ENCODE measurements around the gene CCDC13. TPM values are rescaled to one million over a fixed set of nuclear protein-coding genes. Genes with fewer than 3 reads are reported as not detected.
"Not testable (repeated sequence)": the region's sequence is repeated elsewhere in the genome, so short reads cannot be mapped to it uniquely, and the experiment has no call there.

CCDC13 gene, protein sequence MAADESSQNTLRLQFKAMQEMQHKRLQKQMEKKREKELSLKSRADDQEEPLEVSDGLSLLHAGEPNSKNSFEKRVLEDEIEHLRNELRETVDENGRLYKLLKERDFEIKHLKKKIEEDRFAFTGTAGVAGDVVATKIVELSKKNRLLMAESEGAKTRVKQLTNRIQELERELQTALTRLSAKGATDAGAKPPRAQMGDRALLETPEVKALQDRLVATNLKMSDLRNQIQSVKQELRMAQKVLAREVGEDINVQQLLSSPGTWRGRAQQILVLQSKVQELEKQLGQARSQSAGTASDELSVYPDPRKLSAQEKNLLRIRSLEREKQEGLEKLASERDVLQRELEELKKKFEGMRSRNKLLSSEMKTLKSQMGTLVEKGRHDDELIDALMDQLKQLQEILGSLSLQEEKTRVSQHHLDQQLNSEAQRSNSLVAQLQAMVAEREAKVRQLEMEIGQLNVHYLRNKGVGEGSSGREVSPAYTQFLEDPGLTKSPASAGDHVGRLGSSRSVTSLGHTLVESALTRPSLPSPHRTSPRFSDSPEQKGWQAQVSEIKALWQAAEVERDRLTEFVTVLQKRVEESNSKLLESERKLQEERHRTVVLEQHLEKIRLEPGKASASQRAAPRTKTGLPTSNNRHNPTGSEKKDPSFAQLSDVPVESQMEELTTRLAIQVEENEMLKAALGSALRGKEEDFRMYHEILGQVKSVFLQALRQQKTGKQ
- 0.24 TPM for total RNA-seq
- long read RNA-seq, partial matches to known transcripts = 1 of 1 reads
- long read RNA-seq, other reads (novel, unspliced or antisense) = 0 of 1 reads

GRCh38 chr3:42772670-42773408, at the start of gene CCDC13:
CCDC13 (minus strand) TSS chr3:42773253; CDS start chr3:42758345, 14,908 bp downstream.
- intact Hi-C loops (cut with DNase I) = no loop called here
- peak; percentile 99 for DNase-seq
- peak; percentile 96 for ATAC-seq (ENCODE audit: poor library complexity)

DNA sequence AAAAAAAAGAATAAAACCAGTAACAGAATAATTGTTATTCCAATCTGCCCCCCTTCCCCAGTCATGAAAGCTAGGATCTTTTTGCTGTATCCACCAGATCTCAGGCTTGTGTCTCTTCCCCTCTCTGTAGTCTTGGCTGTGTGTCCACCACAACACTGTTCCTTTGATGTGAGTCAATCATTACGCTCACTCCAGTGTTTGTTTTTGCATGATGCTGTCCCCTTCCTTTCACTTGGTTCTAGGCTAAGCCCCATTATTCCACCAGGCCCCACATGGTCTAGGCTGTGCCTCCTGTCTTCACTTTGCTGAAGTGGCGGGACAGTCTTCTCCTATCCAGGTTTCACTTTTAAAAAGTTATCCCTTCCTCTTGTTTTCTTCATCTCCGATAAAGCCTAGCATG, 49.8 kb upstream of the CCDC13 start:
- ATAC-seq (ENCODE audit: poor library complexity) = no peak
- no peak for DNase-seq
- intact Hi-C loops (cut with DNase I) = no loop called here

DNA sequence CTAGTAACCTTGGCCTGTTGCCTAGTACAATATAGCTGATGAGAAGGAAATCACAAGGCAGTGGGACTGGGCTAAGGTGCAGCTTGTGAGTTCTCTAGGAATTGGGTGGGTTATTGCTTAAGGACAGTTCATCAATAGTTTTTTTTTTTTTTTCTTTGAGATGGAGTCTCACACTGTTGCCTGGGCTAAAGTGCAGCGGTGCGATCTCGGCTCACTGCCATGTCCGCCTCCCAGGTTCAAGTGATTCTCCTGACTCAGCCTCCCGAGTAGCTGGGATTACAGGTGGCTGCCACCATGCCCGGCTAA, 47.6 kb upstream of the CCDC13 start:
- DNase-seq = no peak
- intact Hi-C loops (cut with DNase I) = no loop called here
- no peak for ATAC-seq (ENCODE audit: poor library complexity)

GRCh38 chr3:42819351-42819965, 46.4 kb upstream of the CCDC13 start:
- DNase-seq = no peak
- intact Hi-C loops (cut with DNase I) = no loop called here
- ATAC-seq (ENCODE audit: poor library complexity) = no peak

GRCh38 chr3:42815826-42816225, 42.8 kb upstream of the CCDC13 start:
- DNase-seq (no peak), ATAC-seq (ENCODE audit: poor library complexity) (no peak)
- intact Hi-C loops (cut with DNase I) = no loop called here

DNA sequence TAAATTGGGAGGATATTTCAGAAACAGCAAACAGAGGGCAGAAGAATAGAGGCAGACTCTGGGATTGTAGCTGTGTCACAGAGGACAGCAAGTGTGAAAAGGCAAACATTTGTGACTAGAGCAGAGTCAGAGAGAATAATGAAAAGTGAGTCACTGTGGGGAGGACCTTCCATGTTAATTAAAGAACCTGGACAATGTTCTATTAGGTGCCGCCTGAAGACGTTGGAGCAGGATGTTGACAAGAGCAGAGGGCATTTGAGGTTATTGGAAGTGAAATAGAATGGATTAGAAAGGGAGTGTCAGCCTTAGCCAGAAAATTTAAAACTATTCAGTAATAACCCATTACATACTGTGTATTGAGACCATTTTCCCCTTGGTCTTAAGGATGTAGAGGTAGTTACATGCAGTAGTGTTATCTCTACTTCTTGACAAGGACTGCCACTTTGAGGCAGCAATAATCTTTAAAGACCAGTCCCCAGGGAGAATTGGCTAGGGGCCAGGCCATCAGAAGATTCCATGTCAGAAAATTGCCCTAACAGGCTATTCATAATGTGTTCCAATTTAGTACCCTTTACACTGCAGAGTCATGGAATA, 42.0 kb upstream of the CCDC13 start:
- no peak for DNase-seq
- peak; percentile 65 for ATAC-seq (ENCODE audit: poor library complexity)
- intact Hi-C loops (cut with DNase I) = no loop called here

DNA sequence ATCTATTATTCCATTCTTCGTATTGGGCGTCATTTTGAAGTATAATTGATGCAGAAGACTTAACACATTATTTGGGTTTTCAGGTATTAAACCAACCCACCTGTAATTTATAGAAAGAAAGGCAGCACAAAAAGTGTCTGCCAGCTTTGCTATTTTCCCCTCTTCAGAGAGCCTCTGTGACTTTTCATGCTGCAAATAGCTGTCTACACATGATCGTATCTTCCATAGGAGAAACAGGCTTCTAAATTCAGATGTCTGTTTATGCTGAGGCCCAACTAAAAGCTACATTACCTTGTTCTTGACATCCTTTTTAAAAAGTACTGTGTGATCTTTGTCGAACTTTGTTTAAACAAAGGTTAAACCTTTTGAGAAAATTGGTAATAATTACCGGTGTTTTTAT, 41.2 kb upstream of the CCDC13 start:
- DNase-seq (no peak), ATAC-seq (ENCODE audit: poor library complexity) (peak; percentile 51)
- intact Hi-C loops (cut with DNase I) = no loop called here

DNA sequence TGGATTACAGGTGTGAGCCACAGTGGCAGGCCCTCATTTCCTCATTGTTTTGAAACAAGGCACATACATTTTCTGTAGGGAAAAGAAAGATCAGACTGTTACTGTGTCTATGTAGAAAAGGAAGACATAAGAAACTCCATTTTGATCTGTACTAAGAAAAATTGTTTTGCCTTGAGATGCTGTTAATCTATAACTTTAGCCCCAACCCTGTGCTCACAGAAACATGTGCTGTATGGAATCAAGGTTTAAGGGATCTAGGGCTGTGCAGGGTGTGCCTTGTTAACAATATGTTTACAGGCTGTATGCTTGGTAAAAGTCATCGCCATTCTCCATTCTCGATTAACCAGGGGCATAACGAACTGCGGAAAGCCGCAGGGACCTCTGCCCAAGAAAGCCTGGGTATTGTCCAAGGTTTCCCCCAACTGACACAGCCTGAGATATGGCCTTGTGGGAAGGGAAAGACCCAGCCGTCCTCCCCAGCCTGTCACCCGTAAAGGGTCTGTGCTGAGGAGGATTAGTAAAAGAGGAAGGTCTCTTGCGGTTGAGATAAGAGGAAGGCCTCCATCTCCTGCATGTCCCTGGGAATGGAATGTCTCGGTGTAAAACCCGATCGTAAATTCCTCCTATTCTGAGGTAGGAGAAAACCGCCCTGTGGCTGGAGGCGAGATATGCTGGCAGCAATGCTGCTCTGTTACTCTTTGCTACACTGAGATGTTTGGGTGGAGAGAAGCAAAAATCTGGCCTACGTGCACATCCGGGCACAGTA, 38.2 kb upstream of the CCDC13 start:
- DNase-seq; intact Hi-C loops (cut with DNase I); ATAC-seq (ENCODE audit: poor library complexity): not testable (repeated sequence)

- intact Hi-C loops (cut with DNase I); ATAC-seq (ENCODE audit: poor library complexity): not testable (repeated sequence)
Observed at GRCh38 chr3:42810706-42811105, 37.7 kb upstream of the CCDC13 start.

GRCh38 chr3:42809202-42809601, 36.1 kb upstream of the CCDC13 start, which contains the start of gene ACKR2:
ACKR2 (plus strand) TSS chr3:42809445; CDS start chr3:42864503, 55,058 bp downstream.
- intact Hi-C loops (cut with DNase I) = no loop called here

More at GRCh38 chr3:42810706-42811105, 37.7 kb upstream of the CCDC13 start:
- DNase-seq = not testable (repeated sequence)

GRCh38 chr3:42807929-42808328, 34.9 kb upstream of the CCDC13 start:
- DNase-seq (no peak), ATAC-seq (ENCODE audit: poor library complexity) (no peak)
- intact Hi-C loops (cut with DNase I) = no loop called here

More at GRCh38 chr3:42809202-42809601, 36.1 kb upstream of the CCDC13 start, which contains the start of gene ACKR2:
- ATAC-seq (ENCODE audit: poor library complexity) = no peak
- DNase-seq = no peak

DNA sequence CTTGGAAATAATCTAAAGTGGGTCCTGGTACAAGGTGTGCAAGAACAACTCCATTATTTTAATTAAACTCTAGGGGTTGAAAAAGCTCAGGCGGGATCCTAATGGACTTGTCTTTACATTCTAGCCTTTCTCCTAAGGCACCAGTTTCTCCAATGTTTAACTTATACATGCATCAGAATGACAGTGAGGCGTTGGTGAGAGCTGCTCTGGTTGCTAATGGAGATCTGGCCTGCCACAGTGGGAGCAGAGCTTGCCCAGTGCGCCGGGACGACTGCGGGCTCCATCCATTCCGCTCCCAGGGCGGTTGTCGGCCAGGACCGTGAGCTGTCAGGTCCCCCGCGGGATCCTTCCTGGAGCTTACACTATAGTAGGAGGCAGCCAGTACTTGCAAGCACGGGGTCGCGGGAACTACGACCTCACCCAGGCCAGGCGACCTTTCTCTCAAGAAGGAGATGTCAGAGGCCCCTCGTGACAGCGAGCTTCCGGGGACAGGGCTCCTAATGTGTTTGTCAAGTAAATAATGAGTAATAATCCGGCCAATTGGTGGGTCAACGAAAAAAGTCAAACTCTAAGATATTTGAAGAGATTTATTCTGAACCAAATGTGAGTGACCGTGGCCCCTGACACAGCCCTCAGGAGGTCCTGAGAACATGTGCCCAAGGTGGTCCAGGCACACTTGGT, 32.2 kb upstream of the CCDC13 start:
- intact Hi-C loops (cut with DNase I) = no loop called here
- peak; percentile 16 for ATAC-seq (ENCODE audit: poor library complexity)
- DNase-seq = peak; percentile 60

GRCh38 chr3:42804831-42805132, 31.7 kb upstream of the CCDC13 start:
- no peak for DNase-seq
- ATAC-seq (ENCODE audit: poor library complexity) = no peak
- intact Hi-C loops (cut with DNase I) = no loop called here

DNA sequence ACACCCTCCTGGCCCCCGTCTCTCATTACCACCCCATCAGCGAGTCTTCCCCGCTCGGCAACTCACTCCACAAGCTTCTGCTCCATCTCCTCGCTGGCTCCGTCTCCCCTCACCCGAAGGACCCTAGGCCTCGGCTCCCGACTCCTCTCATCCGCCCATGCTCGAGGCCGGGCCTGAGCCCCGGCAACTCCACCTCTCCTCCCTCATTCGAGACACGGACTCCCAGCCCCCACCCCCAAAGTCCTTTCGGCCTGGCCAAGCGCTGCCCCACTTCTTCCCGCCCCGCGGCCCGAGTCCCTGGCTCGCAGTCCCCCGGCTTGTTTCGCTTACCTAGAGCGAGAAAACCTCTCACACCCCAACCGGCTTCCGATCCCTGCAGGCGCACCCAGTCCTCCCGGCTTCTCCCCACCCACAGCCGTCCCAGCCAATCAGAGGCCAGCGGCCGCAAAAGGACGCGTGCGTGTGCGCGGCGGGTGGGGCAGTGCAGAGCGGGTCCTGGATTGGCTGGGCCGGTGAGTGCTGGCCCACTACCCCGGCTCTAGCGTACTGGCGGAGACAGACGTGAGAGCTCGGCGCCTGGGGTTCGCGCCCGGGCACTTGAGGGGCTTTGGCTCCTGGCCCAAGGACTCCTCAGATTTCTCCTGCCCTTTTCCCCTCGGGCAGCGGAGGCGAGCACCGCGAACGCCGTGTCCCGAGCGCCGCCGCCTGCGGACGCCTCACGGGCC, 31.2 kb upstream of the CCDC13 start, which contains the start of gene HIGD1A:
HIGD1A (minus strand) TSS at position 385 of the 725 bp plus-strand sequence. CDS start 10,237 bp downstream, outside the sequence.
- DNase-seq (peak; percentile 98), ATAC-seq (ENCODE audit: poor library complexity) (peak; percentile 99)
- intact Hi-C loops (cut with DNase I) = no loop called here

GRCh38 chr3:42803414-42804105, 30.5 kb upstream of the CCDC13 start:
- ATAC-seq (ENCODE audit: poor library complexity) = peak; percentile 71
- peak; percentile 68 for DNase-seq
- intact Hi-C loops (cut with DNase I) = no loop called here

DNA sequence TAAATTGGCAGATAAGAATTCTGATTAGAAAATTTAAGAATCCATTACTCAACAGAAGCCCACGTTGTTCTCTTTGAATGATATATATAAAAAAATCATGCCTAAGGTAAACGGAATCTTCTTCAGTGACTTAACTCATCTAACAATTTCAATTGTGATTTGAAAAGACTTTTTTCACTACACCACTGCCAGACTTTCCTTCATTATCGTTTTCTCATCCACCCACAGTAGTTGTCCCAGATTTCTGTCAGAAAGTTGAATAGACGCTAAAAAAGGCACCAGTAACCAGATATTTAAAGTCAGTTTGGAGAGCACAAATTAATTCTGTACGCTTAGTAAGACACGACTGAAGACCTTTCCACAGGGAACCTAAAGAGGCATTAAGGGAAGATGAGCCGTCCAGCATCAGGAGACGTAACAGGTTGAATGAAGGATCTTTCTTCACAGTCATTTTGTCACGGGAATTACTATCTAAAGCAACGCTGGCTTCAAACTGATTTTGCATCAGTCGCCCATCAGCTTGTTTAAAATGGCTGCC, 29.9 kb upstream of the CCDC13 start:
- intact Hi-C loops (cut with DNase I) = no loop called here
- ATAC-seq (ENCODE audit: poor library complexity) = no peak
- DNase-seq = no peak
